ENCODE measurements around the gene PIK3R6.
"Not testable (repeated sequence)": the region's sequence is repeated elsewhere in the genome, so short reads cannot be mapped to it uniquely, and the experiment has no call there.

The PIK3R6 gene

GRCh38 chr17:8873801-8874715 lies 6.6 kb upstream of the PIK3R6 start:
- no peak for DNase-seq

- no peak for DNase-seq
Observed at GRCh38 chr17:8872705-8873435, 5.4 kb upstream of the PIK3R6 start.

GRCh38 chr17:8872036-8872704 lies 4.7 kb upstream of the PIK3R6 start:
- no peak for DNase-seq

GRCh38 chr17:8871081-8871581 lies 3.7 kb upstream of the PIK3R6 start:
- no peak for DNase-seq

GRCh38 chr17:8870406-8871040 lies 3.0 kb upstream of the PIK3R6 start:
- DNase-seq = no peak

- DNase-seq = no peak
Observed at GRCh38 chr17:8869114-8869815, 1.8 kb upstream of the PIK3R6 start.

- no peak for DNase-seq
Observed at GRCh38 chr17:8868529-8868951, 1.1 kb upstream of the PIK3R6 start.

GRCh38 chr17:8868092-8868491 lies 618 bp upstream of the PIK3R6 start:
- DNase-seq = no peak

- no peak for DNase-seq
Observed at GRCh38 chr17:8865811-8866210, 1.7 kb downstream of the PIK3R6 start.

GRCh38 chr17:8865385-8865784 lies 2.1 kb downstream of the PIK3R6 start:
- DNase-seq = no peak

GRCh38 chr17:8862213-8863056 lies 5.0 kb downstream of the PIK3R6 start:
- DNase-seq = no peak

- DNase-seq = no peak
Observed at GRCh38 chr17:8861495-8862181, 5.8 kb downstream of the PIK3R6 start.

GRCh38 chr17:8859804-8860430 lies 7.6 kb downstream of the PIK3R6 start:
- no peak for DNase-seq

GRCh38 chr17:8859027-8859803 lies 8.3 kb downstream of the PIK3R6 start:
- no peak for DNase-seq

- no peak for DNase-seq
Observed at GRCh38 chr17:8857919-8858318, 9.6 kb downstream of the PIK3R6 start.

- DNase-seq = no peak
Observed at GRCh38 chr17:8856869-8857575, 10.5 kb downstream of the PIK3R6 start.

- not testable (repeated sequence) for DNase-seq
Observed at GRCh38 chr17:8856205-8856603, 11.3 kb downstream of the PIK3R6 start.
